ENCODE results near the gene JPH2.

JPH2 gene

GRCh38 chr20:44187054-44187771, at the start of gene JPH2:
JPH2 (minus strand) TSS chr20:44187188; CDS start chr20:44186705, 483 bp downstream.
- Histone ChIP-seq H3K27ac (ENCODE audit: low read depth, low read length) (no peak within 1 kb of the TSS), H3K9me3 (ENCODE audit: insufficient read depth, low read length) (no peaks in the 10 kb centered on the region), H3K9ac (ENCODE audit: low read length) (no peak within 1 kb of the TSS)

GRCh38 chr20:44235702-44236101, 48.7 kb upstream of the JPH2 start:
- Histone ChIP-seq H3K27ac (ENCODE audit: low read depth, low read length) (no peak overlapping the region), H3K4me2 (ENCODE audit: low read depth, low read length, poor library complexity, severe bottlenecking) (no peak overlapping the region), H3K36me3 (ENCODE audit: low read length) (no peaks in the 10 kb centered on the region), H3K27me3 (ENCODE audit: low read length) (no peaks in the 10 kb centered on the region), H2AFZ (ENCODE audit: low read depth, low read length, severe bottlenecking) (no peak overlapping the region), H3K4me3 (ENCODE audit: insufficient read depth, low read length, poor library complexity, severe bottlenecking) (no peak overlapping the region), H3K9ac (ENCODE audit: low read length) (no peak overlapping the region), H3K79me2 (ENCODE audit: insufficient read depth, low read length) (no peaks in the 10 kb centered on the region), H3F3A (ENCODE audit: insufficient read depth) (no peaks in the 10 kb centered on the region), H4K20me1 (ENCODE audit: low read depth, low read length) (no peaks in the 10 kb centered on the region), H3K9me3 (ENCODE audit: insufficient read depth, low read length) (no peaks in the 10 kb centered on the region), H3K9me2 (replicated peaks; ENCODE audit: insufficient read depth, low read length) (no peaks in the 10 kb centered on the region)
- TF ChIP-seq CTCF (IDR thresholded peaks at IDR 0.05; ENCODE audit: insufficient read depth, low read length, poor library complexity, severe bottlenecking) = no peak
- no peak for TF ChIP-seq EZH2phosphoT487 (conservative IDR thresholded peaks at IDR 0.05; ENCODE audit: low read length)

More at GRCh38 chr20:44187054-44187771, at the start of gene JPH2:
- Histone ChIP-seq H3F3A (ENCODE audit: insufficient read depth) (no peaks in the 10 kb centered on the region), H3K36me3 (ENCODE audit: low read length) (no peaks in the 10 kb centered on the region), H4K20me1 (ENCODE audit: low read depth, low read length) (no peaks in the 10 kb centered on the region), H3K4me2 (ENCODE audit: low read depth, low read length, poor library complexity, severe bottlenecking) (no peak within 1 kb of the TSS), H3K27me3 (ENCODE audit: low read length) (no peaks in the 10 kb centered on the region), H3K4me3 (ENCODE audit: insufficient read depth, low read length, poor library complexity, severe bottlenecking) (no peak within 1 kb of the TSS), H2AFZ (ENCODE audit: low read depth, low read length, severe bottlenecking) (no peak within 1 kb of the TSS), H3K9me2 (replicated peaks; ENCODE audit: insufficient read depth, low read length) (no peaks in the 10 kb centered on the region), H3K79me2 (ENCODE audit: insufficient read depth, low read length) (no peaks in the 10 kb centered on the region)
- no peak for TF ChIP-seq EZH2phosphoT487 (conservative IDR thresholded peaks at IDR 0.05; ENCODE audit: low read length)
- no peak for TF ChIP-seq CTCF (IDR thresholded peaks at IDR 0.05; ENCODE audit: insufficient read depth, low read length, poor library complexity, severe bottlenecking)

- Histone ChIP-seq H3K9me2 (replicated peaks; ENCODE audit: insufficient read depth, low read length) (no peaks in the 10 kb centered on the region), H3K27ac (ENCODE audit: low read depth, low read length) (no peak overlapping the region), H3K9me3 (ENCODE audit: insufficient read depth, low read length) (no peaks in the 10 kb centered on the region), H3K4me3 (ENCODE audit: insufficient read depth, low read length, poor library complexity, severe bottlenecking) (no peak overlapping the region), H3F3A (ENCODE audit: insufficient read depth) (no peaks in the 10 kb centered on the region), H3K27me3 (ENCODE audit: low read length) (no peaks in the 10 kb centered on the region), H3K9ac (ENCODE audit: low read length) (no peak overlapping the region), H2AFZ (ENCODE audit: low read depth, low read length, severe bottlenecking) (no peak overlapping the region), H3K79me2 (ENCODE audit: insufficient read depth, low read length) (no peaks in the 10 kb centered on the region), H4K20me1 (ENCODE audit: low read depth, low read length) (no peaks in the 10 kb centered on the region), H3K36me3 (ENCODE audit: low read length) (no peaks in the 10 kb centered on the region), H3K4me2 (ENCODE audit: low read depth, low read length, poor library complexity, severe bottlenecking) (no peak overlapping the region)
- TF ChIP-seq EZH2phosphoT487 (conservative IDR thresholded peaks at IDR 0.05; ENCODE audit: low read length) = no peak
- TF ChIP-seq CTCF (IDR thresholded peaks at IDR 0.05; ENCODE audit: insufficient read depth, low read length, poor library complexity, severe bottlenecking) = no peak
These were observed 47.8 kb upstream of the JPH2 start for GRCh38 chr20:44234566-44235317.

Measured in SU-DHL-6 (cell line).